ENCODE results near the gene FBXL7. TPM values are rescaled to one million over a fixed set of nuclear protein-coding genes. Genes with fewer than 3 reads are reported as not detected.

The FBXL7 gene
- polyA plus RNA-seq, 1 donor (not counting 4 experiments of a cell fraction or from before 2014, with no cell fraction given): 0.22 TPM

DNA sequence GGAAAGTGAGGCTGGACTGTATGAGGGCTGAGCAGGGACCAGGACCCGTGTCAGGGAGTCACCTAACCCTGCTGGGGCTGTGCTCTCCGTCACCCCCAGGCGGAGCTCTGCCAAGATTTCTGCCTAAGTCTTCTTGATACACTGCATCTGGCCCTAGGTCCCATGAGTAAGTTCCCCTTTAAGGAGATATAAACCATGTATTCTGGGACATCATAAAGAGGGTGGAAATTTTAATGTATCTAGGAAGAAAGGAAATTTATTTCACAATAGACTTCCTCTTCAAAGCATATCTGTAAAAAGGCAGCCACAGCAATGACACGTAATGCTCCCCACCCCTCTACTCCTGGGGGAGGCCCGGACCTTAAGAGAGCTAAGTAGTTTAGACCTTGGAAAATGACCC, 183.4 kb downstream of the FBXL7 start:
- FAIRE-seq: no peak
- TF ChIP-seq CTCF (optimal IDR thresholded peaks at IDR 0.05 in 1 of 3, IDR thresholded peaks at IDR 0.05 in 1 of 3, conservative IDR thresholded peaks at IDR 0.05 in 1 of 3; ENCODE audit: extremely low read depth in 1 of 3, insufficient read depth in 2 of 3, low read length in 3 of 3) (no peak), EZH2 (IDR thresholded peaks at IDR 0.05; ENCODE audit: low read length) (no peak)
- no peak overlapping the region for H3K9ac ChIP-seq (ENCODE audit: control insufficient read depth, extremely low read depth, insufficient read depth, low read length)

DNA sequence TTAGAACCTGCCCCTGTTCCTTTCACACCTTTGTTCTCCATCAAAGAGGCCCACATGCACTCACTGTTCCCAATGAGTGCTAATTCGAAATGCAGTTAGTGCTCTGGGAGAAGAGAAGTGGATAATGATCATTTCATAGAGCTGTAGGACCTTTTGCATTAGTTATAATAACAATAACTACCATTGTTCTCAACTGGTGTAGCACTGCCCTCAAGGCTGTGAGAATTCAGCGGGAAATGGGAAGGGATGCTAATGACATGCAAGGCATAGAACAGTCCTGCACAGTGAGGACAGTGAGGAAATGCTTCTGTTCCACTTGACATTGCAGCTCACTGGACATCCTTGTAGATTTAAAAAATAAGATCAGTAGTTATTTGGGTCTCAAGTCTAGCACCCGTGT, 187.4 kb downstream of the FBXL7 start:
- Histone ChIP-seq H3K9me3 (ENCODE audit: control insufficient read depth, low read depth, low read length) (no peaks in the 10 kb centered on the region), H2AFZ (ENCODE audit: control insufficient read depth, low read length) (no peak overlapping the region), H3K9ac (ENCODE audit: control insufficient read depth, extremely low read depth, insufficient read depth, low read length) (no peak overlapping the region), H4K20me1 (ENCODE audit: control insufficient read depth, extremely low read depth, insufficient read depth, low read length) (no peaks in the 10 kb centered on the region), H3K79me2 (ENCODE audit: control insufficient read depth, insufficient read depth, low read length) (no peaks in the 10 kb centered on the region), H3K4me3 (ENCODE audit: control insufficient read depth in 2 of 3, extremely low read depth in 1 of 3, insufficient read depth in 2 of 3, low read depth in 1 of 3, low read length in 3 of 3) (no peak overlapping the region), H3K4me2 (ENCODE audit: control insufficient read depth, extremely low read depth, insufficient read depth, low read depth, low read length) (no peak overlapping the region), H3K9me1 (ENCODE audit: control insufficient read depth, extremely low read depth, insufficient read depth, low read length) (no peaks in the 10 kb centered on the region), H3K4me1 (ENCODE audit: control insufficient read depth, extremely low read depth, insufficient read depth, low read length) (no peaks in the 10 kb centered on the region), H3K27me3 (ENCODE audit: control insufficient read depth, extremely low read depth, insufficient read depth, low read length) (no peaks in the 10 kb centered on the region), H3K27ac (ENCODE audit: control insufficient read depth, insufficient read depth, low read length) (no peak overlapping the region), H3K36me3 (ENCODE audit: control insufficient read depth in 2 of 2, extremely low read depth in 1 of 2, insufficient read depth in 2 of 2, low read length in 2 of 2) (no peaks in the 10 kb centered on the region)
- dilution Hi-C loops (cut with MboI; ENCODE audit: extremely low pct_ligation_motif_present, low sequenced_read_pairs): no loop called here
- TF ChIP-seq CTCF (optimal IDR thresholded peaks at IDR 0.05 in 1 of 3, IDR thresholded peaks at IDR 0.05 in 1 of 3, conservative IDR thresholded peaks at IDR 0.05 in 1 of 3; ENCODE audit: extremely low read depth in 1 of 3, insufficient read depth in 2 of 3, low read length in 3 of 3): no peak
- TF ChIP-seq EZH2 (IDR thresholded peaks at IDR 0.05; ENCODE audit: low read length): no peak
- no peak for FAIRE-seq
- no peak for DNase-seq (ENCODE audit: low read depth, low spot score)

More for the DNA sequence above, 183.4 kb downstream of the FBXL7 start:
- no peak overlapping the region for H3K27ac ChIP-seq (ENCODE audit: control insufficient read depth, insufficient read depth, low read length)
- no peaks in the 10 kb centered on the region for H3K9me1 ChIP-seq (ENCODE audit: control insufficient read depth, extremely low read depth, insufficient read depth, low read length)
- no peaks in the 10 kb centered on the region for H3K79me2 ChIP-seq (ENCODE audit: control insufficient read depth, insufficient read depth, low read length)
- H3K27me3 ChIP-seq (ENCODE audit: control insufficient read depth, extremely low read depth, insufficient read depth, low read length): no peaks in the 10 kb centered on the region
- no peaks in the 10 kb centered on the region for H3K36me3 ChIP-seq (ENCODE audit: control insufficient read depth in 2 of 2, extremely low read depth in 1 of 2, insufficient read depth in 2 of 2, low read length in 2 of 2)
- H3K4me3 ChIP-seq (ENCODE audit: control insufficient read depth in 2 of 3, extremely low read depth in 1 of 3, insufficient read depth in 2 of 3, low read depth in 1 of 3, low read length in 3 of 3): no peak overlapping the region
- no peaks in the 10 kb centered on the region for H4K20me1 ChIP-seq (ENCODE audit: control insufficient read depth, extremely low read depth, insufficient read depth, low read length)
- no peaks in the 10 kb centered on the region for H3K4me1 ChIP-seq (ENCODE audit: control insufficient read depth, extremely low read depth, insufficient read depth, low read length)
- DNase-seq (ENCODE audit: low read depth, low spot score): no peak
- H3K4me2 ChIP-seq (ENCODE audit: control insufficient read depth, extremely low read depth, insufficient read depth, low read depth, low read length): no peak overlapping the region
- no peak overlapping the region for H2AFZ ChIP-seq (ENCODE audit: control insufficient read depth, low read length)
- dilution Hi-C loops (cut with MboI; ENCODE audit: extremely low pct_ligation_motif_present, low sequenced_read_pairs): no loop called here
- H3K9me3 ChIP-seq (ENCODE audit: control insufficient read depth, low read depth, low read length): no peaks in the 10 kb centered on the region
